PC-3 (cell line): ENCODE measurements around the gene SYK.

Experiments
- EZH2 ChIP-seq: fragments of 300-600 bp; sonication (generic); IDR thresholded peaks from one replicate; pipeline ENCODE4 v1.6.1; 2017; ENCODE audit warnings: antibody characterized with exemption, mild to moderate bottlenecking, low read length; ENCODE audit not compliant: unreplicated experiment
- EZH2phosphoT487 ChIP-seq: fragments of 300-600 bp; sonication (generic); IDR thresholded peaks from 2 replicates; pipeline ENCODE4 v1.6.1; 2018; ENCODE audit warnings: mild to moderate bottlenecking, antibody characterized with exemption, low read length, borderline replicate concordance
- TF ChIP-seq, protein P1 (sequence below): fragments of 300-600 bp; sonication (generic); conservative IDR thresholded peaks from 2 replicates; pipeline ENCODE4 v1.5.1; 2017; ENCODE audit warnings: antibody characterized with exemption, low read depth, mild to moderate bottlenecking, low read length

DNA sequence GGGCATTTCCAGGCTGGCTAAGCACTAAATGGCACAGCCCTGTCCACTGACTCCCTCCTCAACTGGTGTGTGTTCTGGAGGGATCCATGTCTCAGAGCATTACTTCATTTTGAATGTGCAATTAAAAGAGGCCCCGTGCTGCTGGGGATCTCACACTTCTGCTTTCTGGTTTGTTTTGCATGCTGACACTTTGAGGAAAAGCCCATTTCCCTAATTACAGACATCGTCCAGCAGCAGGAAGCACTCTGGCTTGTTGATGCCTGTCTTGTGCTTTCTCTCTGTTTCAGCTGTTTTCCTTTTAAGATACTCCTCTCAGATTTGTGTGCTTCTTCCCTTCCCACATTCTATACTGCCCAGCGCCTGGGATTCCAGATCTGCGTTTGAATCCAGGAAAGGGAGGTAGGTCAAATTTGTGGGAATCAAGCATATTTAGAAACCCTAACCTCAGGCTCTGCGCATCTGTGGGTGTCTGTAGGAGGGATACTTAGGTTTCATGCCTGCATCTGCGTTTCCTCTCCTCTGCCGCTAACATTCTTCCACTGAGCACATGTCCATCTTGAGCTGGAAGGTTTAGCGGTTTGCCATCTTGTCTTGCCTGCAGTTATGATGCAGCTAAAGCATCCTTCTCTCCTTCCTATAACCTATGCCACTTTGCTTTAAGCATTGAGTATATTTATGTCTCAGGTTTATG lies 25.7 kb downstream of the SYK start:
- TF ChIP-seq, protein P1, sequence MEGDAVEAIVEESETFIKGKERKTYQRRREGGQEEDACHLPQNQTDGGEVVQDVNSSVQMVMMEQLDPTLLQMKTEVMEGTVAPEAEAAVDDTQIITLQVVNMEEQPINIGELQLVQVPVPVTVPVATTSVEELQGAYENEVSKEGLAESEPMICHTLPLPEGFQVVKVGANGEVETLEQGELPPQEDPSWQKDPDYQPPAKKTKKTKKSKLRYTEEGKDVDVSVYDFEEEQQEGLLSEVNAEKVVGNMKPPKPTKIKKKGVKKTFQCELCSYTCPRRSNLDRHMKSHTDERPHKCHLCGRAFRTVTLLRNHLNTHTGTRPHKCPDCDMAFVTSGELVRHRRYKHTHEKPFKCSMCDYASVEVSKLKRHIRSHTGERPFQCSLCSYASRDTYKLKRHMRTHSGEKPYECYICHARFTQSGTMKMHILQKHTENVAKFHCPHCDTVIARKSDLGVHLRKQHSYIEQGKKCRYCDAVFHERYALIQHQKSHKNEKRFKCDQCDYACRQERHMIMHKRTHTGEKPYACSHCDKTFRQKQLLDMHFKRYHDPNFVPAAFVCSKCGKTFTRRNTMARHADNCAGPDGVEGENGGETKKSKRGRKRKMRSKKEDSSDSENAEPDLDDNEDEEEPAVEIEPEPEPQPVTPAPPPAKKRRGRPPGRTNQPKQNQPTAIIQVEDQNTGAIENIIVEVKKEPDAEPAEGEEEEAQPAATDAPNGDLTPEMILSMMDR: no peak
- no peak for TF ChIP-seq EZH2phosphoT487
- TF ChIP-seq EZH2: no peak
